ENCODE measurements around the gene PPEF1.

Gene PPEF1

GRCh38 chrX:18687856-18688495 is 19.5 kb upstream of the PPEF1 start:
- Mint-ChIP-seq H3K4me3 (no peak overlapping the region), H3K36me3 (ENCODE audit: low read depth) (no peaks in the 10 kb centered on the region), H3K27ac (no peak overlapping the region), H3K9me3 (no peaks in the 10 kb centered on the region), H3K4me1 (ENCODE audit: low read depth) (peaks cover 28% of the 10 kb centered on the region), H3K27me3 (peaks cover 2% of the 10 kb centered on the region)
- intact Hi-C loops (cut with micrococcal nuclease): loop anchor here (5.0 kb wide), 1 partner anchor 261 kb away; the partner anchor contains the start of gene CDKL5

GRCh38 chrX:18691431-18691830 is 16.0 kb upstream of the PPEF1 start:
- no peak overlapping the region for H3K4me3 Mint-ChIP-seq
- intact Hi-C loops (cut with micrococcal nuclease): no loop called here

GRCh38 chrX:18692541-18692940 is 14.9 kb upstream of the PPEF1 start:
- Mint-ChIP-seq H3K36me3 (ENCODE audit: low read depth) (no peaks in the 10 kb centered on the region), H3K4me3 (no peak overlapping the region), H3K9me3 (peaks cover 7% of the 10 kb centered on the region), H3K4me1 (ENCODE audit: low read depth) (peaks cover 23% of the 10 kb centered on the region), H3K27me3 (peaks cover 2% of the 10 kb centered on the region), H3K27ac (no peak overlapping the region)
- intact Hi-C loops (cut with micrococcal nuclease): no loop called here

More at GRCh38 chrX:18691431-18691830, 16.0 kb upstream of the PPEF1 start:
- Mint-ChIP-seq H3K36me3 (ENCODE audit: low read depth) (no peaks in the 10 kb centered on the region), H3K4me1 (ENCODE audit: low read depth) (peaks cover 24% of the 10 kb centered on the region), H3K9me3 (peaks cover 7% of the 10 kb centered on the region), H3K27me3 (peaks cover 2% of the 10 kb centered on the region), H3K27ac (no peak overlapping the region)

GRCh38 chrX:18696653-18697052 is 10.8 kb upstream of the PPEF1 start:
- Mint-ChIP-seq H3K9me3 (peaks cover 7% of the 10 kb centered on the region), H3K27ac (no peak overlapping the region), H3K36me3 (ENCODE audit: low read depth) (no peaks in the 10 kb centered on the region), H3K4me1 (ENCODE audit: low read depth) (peaks cover 10% of the 10 kb centered on the region), H3K27me3 (peaks cover 5% of the 10 kb centered on the region), H3K4me3 (no peak overlapping the region)
- intact Hi-C loops (cut with micrococcal nuclease): no loop called here

- Mint-ChIP-seq H3K36me3 (ENCODE audit: low read depth) (no peaks in the 10 kb centered on the region), H3K27me3 (peaks cover 3% of the 10 kb centered on the region), H3K9me3 (peaks cover 7% of the 10 kb centered on the region), H3K4me3 (no peak overlapping the region), H3K4me1 (ENCODE audit: low read depth) (no peaks in the 10 kb centered on the region), H3K27ac (no peak overlapping the region)
- intact Hi-C loops (cut with micrococcal nuclease): no loop called here
These were observed 8.5 kb upstream of the PPEF1 start for GRCh38 chrX:18698737-18699650.

- Mint-ChIP-seq H3K27ac (no peak overlapping the region), H3K4me1 (ENCODE audit: low read depth) (no peaks in the 10 kb centered on the region), H3K27me3 (peaks cover 3% of the 10 kb centered on the region), H3K36me3 (ENCODE audit: low read depth) (no peaks in the 10 kb centered on the region), H3K4me3 (no peak overlapping the region), H3K9me3 (no peaks in the 10 kb centered on the region)
- intact Hi-C loops (cut with micrococcal nuclease): no loop called here
These were observed 5.7 kb upstream of the PPEF1 start for GRCh38 chrX:18701621-18702361.

GRCh38 chrX:18702362-18703195 is 4.9 kb upstream of the PPEF1 start:
- intact Hi-C loops (cut with micrococcal nuclease): no loop called here

GRCh38 chrX:18709833-18710232 is 2.4 kb downstream of the PPEF1 start:
- Mint-ChIP-seq H3K4me3 (no peak overlapping the region), H3K27me3 (peaks cover 6% of the 10 kb centered on the region), H3K36me3 (ENCODE audit: low read depth) (no peaks in the 10 kb centered on the region), H3K27ac (no peak overlapping the region), H3K9me3 (no peaks in the 10 kb centered on the region), H3K4me1 (ENCODE audit: low read depth) (no peaks in the 10 kb centered on the region)
- intact Hi-C loops (cut with micrococcal nuclease): no loop called here

More at GRCh38 chrX:18702362-18703195, 4.9 kb upstream of the PPEF1 start:
- H3K9me3 Mint-ChIP-seq: no peaks in the 10 kb centered on the region
- H3K27me3 Mint-ChIP-seq: peaks cover 3% of the 10 kb centered on the region
- H3K4me1 Mint-ChIP-seq (ENCODE audit: low read depth): no peaks in the 10 kb centered on the region
- H3K36me3 Mint-ChIP-seq (ENCODE audit: low read depth): no peaks in the 10 kb centered on the region
- H3K27ac Mint-ChIP-seq: no peak overlapping the region
- no peak overlapping the region for H3K4me3 Mint-ChIP-seq

GRCh38 chrX:18714910-18715309 is 7.5 kb downstream of the PPEF1 start:
- Mint-ChIP-seq H3K4me3 (no peak overlapping the region), H3K27me3 (peaks cover 7% of the 10 kb centered on the region), H3K27ac (no peak overlapping the region), H3K36me3 (ENCODE audit: low read depth) (no peaks in the 10 kb centered on the region), H3K4me1 (ENCODE audit: low read depth) (no peaks in the 10 kb centered on the region), H3K9me3 (no peaks in the 10 kb centered on the region)
- intact Hi-C loops (cut with micrococcal nuclease): no loop called here

GRCh38 chrX:18719852-18720251 is 12.4 kb downstream of the PPEF1 start:
- Mint-ChIP-seq H3K27me3 (peaks cover 7% of the 10 kb centered on the region), H3K9me3 (no peaks in the 10 kb centered on the region), H3K27ac (no peak overlapping the region), H3K4me1 (ENCODE audit: low read depth) (peaks cover 1% of the 10 kb centered on the region), H3K4me3 (no peak overlapping the region), H3K36me3 (ENCODE audit: low read depth) (no peaks in the 10 kb centered on the region)
- intact Hi-C loops (cut with micrococcal nuclease): no loop called here

GRCh38 chrX:18721683-18722499 is 14.4 kb downstream of the PPEF1 start:
- H3K27ac Mint-ChIP-seq: no peak overlapping the region
- intact Hi-C loops (cut with micrococcal nuclease): no loop called here
- no peaks in the 10 kb centered on the region for H3K36me3 Mint-ChIP-seq (ENCODE audit: low read depth)
- H3K9me3 Mint-ChIP-seq: no peaks in the 10 kb centered on the region
- peaks cover 10% of the 10 kb centered on the region for H3K4me1 Mint-ChIP-seq (ENCODE audit: low read depth)
- H3K27me3 Mint-ChIP-seq: peaks cover 7% of the 10 kb centered on the region
- H3K4me3 Mint-ChIP-seq: no peak overlapping the region

GRCh38 chrX:18722500-18723071 is 15.1 kb downstream of the PPEF1 start:
- intact Hi-C loops (cut with micrococcal nuclease): no loop called here
- H3K4me1 Mint-ChIP-seq (ENCODE audit: low read depth): peaks cover 10% of the 10 kb centered on the region
- peaks cover 3% of the 10 kb centered on the region for H3K27me3 Mint-ChIP-seq
- H3K9me3 Mint-ChIP-seq: no peaks in the 10 kb centered on the region
- no peaks in the 10 kb centered on the region for H3K36me3 Mint-ChIP-seq (ENCODE audit: low read depth)
- no peak overlapping the region for H3K4me3 Mint-ChIP-seq
- H3K27ac Mint-ChIP-seq: no peak overlapping the region
